ENCODE data around the gene MAP3K5.

The MAP3K5 gene

DNA sequence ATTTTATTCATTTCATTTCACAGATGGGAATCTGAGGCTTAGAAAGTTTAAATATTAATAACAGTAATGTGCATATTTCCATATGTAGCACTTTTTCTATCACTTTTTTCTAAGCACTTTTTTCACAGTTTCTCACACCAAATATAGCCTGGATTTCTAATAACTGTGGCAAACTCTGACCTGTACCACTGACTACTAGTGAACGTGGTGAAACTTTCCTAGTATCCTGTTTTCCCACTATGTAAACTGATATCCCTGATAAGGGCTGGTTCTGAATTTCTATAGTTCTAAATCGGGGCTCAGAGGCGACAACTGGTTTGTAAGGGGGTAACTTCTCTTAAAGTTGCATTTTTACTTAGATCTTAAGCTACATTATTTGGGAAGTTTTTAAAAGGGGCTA lies 274.7 kb downstream of the MAP3K5 start:
- DNase-seq (ENCODE audit: low read depth in 2 of 2): no peak

GRCh38 chr6:136517002-136517401 lies 275.3 kb downstream of the MAP3K5 start:
- DNase-seq (ENCODE audit: low read depth in 2 of 2): no peak

GRCh38 chr6:136514591-136514990 lies 277.7 kb downstream of the MAP3K5 start:
- no peak for DNase-seq (ENCODE audit: low read depth in 2 of 2)

- no peak for DNase-seq (ENCODE audit: low read depth in 2 of 2)
These were observed 280.4 kb downstream of the MAP3K5 start for GRCh38 chr6:136511926-136512325.

DNA sequence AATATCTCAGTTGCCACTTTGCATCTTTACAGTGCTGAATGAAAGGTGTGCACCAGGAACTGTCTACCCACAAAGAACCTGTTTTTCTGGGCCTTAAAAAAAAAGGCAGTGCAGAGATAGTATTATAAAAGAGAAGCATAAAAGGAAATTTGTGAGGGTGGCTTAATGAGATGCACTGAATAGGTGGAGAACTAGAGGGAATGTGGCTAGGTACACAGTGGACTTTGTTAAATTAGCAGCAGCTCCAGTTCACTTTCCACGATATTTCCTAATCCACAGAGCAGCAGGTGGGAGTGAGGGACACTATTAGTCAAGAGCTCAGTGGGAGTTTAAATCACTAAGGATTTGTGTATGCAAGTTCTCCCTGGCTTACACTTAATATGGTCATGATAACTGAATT lies 280.9 kb downstream of the MAP3K5 start:
- DNase-seq (ENCODE audit: low read depth in 2 of 2): no peak

- DNase-seq (ENCODE audit: low read depth in 2 of 2): no peak
These were observed 281.5 kb downstream of the MAP3K5 start for GRCh38 chr6:136510782-136511181.

DNA sequence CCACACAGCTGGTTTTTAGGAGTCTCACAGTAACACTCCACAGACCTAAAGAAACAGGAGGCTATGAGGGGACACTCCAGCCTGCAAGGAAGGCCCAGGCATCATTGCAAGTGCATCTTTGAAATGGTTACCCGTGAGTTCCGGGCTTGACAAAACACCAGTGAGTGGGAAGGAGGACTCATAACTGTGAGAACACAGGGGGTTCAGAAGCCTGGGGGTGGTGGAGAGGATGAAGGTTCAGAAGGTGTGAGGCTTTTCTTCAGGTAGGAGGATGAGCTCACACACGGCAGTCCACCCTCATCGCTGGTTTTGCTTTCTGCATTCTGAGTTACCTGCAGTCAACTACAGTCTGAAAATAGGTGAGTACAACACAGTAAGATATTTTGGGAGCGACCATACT lies 282.0 kb downstream of the MAP3K5 start:
- no peak for DNase-seq (ENCODE audit: low read depth in 2 of 2)

DNA sequence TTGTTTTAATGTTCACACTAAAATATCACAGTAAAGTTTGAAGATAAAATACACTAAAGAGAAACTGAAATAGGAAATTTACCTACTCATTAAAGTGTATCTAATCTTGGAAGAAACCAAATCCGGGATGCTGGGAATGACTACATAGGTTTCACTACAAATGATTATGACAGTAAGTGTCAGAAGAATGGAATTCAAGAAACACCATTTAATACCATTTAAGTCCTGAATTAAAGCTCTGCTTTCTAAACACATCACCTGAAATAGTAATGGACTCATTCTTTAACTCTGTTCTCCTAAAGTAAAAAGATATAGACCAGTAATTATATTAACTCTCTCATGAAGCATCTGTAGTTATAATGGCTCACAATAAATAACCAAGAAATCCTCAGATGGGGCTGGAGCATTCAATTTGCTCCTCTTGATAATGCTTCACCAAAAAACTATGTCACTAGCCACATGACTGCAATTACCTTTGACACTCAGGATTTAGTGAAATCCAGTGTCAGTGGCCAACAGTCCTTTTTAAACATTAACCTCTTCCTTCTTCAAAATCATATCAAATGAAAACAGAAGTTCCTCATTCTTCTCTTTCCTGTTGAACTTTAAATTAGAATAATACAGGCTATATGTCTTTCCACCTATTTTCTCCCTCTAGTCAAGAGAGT lies 283.4 kb downstream of the MAP3K5 start:
- DNase-seq (ENCODE audit: low read depth in 2 of 2): no peak
